ENCODE data around the gene CACNA1D. TPM values are rescaled to one million over a fixed set of nuclear protein-coding genes. Genes with fewer than 3 reads are reported as not detected.
"Not testable (repeated sequence)": the region's sequence is repeated elsewhere in the genome, so short reads cannot be mapped to it uniquely, and the experiment has no call there.

The CACNA1D gene
- total RNA-seq, 3 donors from 2014 or later: 0.96 to 50.3 (median 32.1) TPM

DNA sequence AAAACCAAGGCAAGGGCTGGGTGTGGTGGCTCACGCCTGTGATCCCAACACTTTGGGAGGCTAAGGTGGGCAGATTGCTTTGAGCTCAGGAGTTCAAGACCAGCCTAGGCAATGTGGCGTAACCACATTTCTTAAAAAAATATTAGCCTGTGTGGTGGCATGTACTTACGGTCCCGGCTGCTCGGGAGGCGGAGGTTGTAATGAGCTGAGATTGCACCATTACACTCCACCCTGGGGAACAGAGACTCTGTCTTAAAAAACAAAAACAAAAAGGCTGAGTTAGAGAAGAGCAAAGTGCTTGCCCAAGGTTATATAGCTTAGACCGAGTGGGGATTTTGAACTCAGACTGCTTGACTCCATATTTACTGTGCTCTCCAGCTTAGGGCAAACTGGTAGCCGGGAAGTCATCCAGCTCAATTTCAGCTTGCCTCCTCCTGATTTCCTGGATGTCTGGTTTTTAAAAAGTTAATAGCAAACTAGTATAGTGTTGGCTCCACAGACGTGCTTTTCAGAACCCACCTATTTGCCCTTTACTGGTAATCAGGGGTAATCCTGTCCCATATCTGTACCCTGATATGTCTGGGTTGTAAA, 138.9 kb downstream of the CACNA1D start:
- H3K4me3 ChIP-seq: no peak overlapping the region
- DNase-seq (ENCODE audit: low spot score in 2 of 2): no peak
- H3K9me3 ChIP-seq: no peaks in the 10 kb centered on the region
- intact Hi-C loops (cut with DNase I; ENCODE audit: low total_unique reads): no loop called here
- no peaks in the 10 kb centered on the region for H3K36me3 ChIP-seq
- H3K4me1 ChIP-seq: no peaks in the 10 kb centered on the region
- H3K27ac ChIP-seq: no peak overlapping the region
- TF ChIP-seq, protein P1, sequence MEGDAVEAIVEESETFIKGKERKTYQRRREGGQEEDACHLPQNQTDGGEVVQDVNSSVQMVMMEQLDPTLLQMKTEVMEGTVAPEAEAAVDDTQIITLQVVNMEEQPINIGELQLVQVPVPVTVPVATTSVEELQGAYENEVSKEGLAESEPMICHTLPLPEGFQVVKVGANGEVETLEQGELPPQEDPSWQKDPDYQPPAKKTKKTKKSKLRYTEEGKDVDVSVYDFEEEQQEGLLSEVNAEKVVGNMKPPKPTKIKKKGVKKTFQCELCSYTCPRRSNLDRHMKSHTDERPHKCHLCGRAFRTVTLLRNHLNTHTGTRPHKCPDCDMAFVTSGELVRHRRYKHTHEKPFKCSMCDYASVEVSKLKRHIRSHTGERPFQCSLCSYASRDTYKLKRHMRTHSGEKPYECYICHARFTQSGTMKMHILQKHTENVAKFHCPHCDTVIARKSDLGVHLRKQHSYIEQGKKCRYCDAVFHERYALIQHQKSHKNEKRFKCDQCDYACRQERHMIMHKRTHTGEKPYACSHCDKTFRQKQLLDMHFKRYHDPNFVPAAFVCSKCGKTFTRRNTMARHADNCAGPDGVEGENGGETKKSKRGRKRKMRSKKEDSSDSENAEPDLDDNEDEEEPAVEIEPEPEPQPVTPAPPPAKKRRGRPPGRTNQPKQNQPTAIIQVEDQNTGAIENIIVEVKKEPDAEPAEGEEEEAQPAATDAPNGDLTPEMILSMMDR (IDR thresholded peaks at IDR 0.05): no peak
- TF ChIP-seq POLR2AphosphoS5 (IDR thresholded peaks at IDR 0.05): no peak
- no peak for TF ChIP-seq POLR2A (IDR thresholded peaks at IDR 0.05)
- no peaks in the 10 kb centered on the region for H3K27me3 ChIP-seq

DNA sequence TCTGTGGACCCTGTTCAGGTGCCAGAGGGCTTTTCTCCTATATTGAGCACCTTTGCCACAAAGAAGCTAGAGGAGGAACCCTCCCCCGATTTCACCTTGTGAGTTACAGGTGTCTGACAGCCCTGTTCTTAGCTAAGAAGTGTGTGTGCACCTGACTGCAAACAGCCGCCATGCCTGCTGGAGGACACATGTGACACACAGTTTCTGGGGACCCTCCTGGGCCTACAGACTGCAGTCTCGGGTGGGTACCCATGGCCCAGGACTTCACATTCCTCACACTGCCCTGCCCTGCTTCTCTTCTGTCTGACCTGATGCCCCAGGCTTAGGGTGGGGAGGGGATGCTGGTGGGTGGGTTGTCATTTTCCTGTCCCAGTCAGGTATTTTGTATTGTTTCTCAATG, 140.6 kb downstream of the CACNA1D start:
- intact Hi-C loops (cut with DNase I; ENCODE audit: low total_unique reads): no loop called here
- no peak overlapping the region for H3K4me3 ChIP-seq
- H3K27me3 ChIP-seq: no peaks in the 10 kb centered on the region
- DNase-seq (ENCODE audit: low spot score in 2 of 2): no peak
- H3K9me3 ChIP-seq: no peaks in the 10 kb centered on the region
- H3K4me1 ChIP-seq: no peaks in the 10 kb centered on the region
- no peaks in the 10 kb centered on the region for H3K36me3 ChIP-seq
- TF ChIP-seq, protein P1 (IDR thresholded peaks at IDR 0.05): no peak
- TF ChIP-seq POLR2AphosphoS5 (IDR thresholded peaks at IDR 0.05): no peak
- TF ChIP-seq POLR2A (IDR thresholded peaks at IDR 0.05): no peak
- no peak overlapping the region for H3K27ac ChIP-seq

DNA sequence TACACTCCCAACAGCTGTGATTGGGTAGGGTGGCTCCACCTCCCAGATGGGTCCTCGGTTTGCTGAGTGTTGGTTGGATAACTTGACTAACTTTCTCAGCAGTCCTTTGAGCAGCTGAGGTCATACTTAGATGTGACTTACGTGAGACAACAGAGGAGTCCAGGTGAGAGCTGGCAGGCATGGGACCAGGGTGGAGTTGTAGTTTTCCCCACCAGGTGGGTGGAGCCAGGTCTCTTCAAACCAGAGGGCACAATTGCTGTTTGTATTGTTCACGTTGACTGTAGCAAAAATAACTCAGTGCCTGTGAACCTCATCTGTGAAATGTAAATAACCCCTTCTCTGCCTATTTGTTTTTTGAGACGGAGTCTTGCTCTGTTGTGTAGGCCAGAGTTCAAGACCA, 144.4 kb downstream of the CACNA1D start:
- H3K27ac ChIP-seq; intact Hi-C loops (cut with DNase I; ENCODE audit: low total_unique reads); H3K4me3 ChIP-seq; H3K36me3 ChIP-seq; H3K9me3 ChIP-seq; DNase-seq (ENCODE audit: low spot score in 2 of 2); H3K27me3 ChIP-seq; H3K4me1 ChIP-seq: not testable (repeated sequence)

- Histone ChIP-seq H3K27me3 (no peaks in the 10 kb centered on the region), H3K9me3 (no peaks in the 10 kb centered on the region), H3K4me1 (no peaks in the 10 kb centered on the region), H3K4me3 (no peak overlapping the region), H3K27ac (no peak overlapping the region), H3K36me3 (no peaks in the 10 kb centered on the region)
- no peak for DNase-seq (ENCODE audit: low spot score in 2 of 2)
- no peak for TF ChIP-seq POLR2AphosphoS5 (IDR thresholded peaks at IDR 0.05)
- TF ChIP-seq, protein P1 (IDR thresholded peaks at IDR 0.05): no peak
- TF ChIP-seq POLR2A (IDR thresholded peaks at IDR 0.05): no peak
- intact Hi-C loops (cut with DNase I; ENCODE audit: low total_unique reads): no loop called here
Measured at GRCh38 chr3:53641397-53641796, 147.0 kb downstream of the CACNA1D start.

DNA sequence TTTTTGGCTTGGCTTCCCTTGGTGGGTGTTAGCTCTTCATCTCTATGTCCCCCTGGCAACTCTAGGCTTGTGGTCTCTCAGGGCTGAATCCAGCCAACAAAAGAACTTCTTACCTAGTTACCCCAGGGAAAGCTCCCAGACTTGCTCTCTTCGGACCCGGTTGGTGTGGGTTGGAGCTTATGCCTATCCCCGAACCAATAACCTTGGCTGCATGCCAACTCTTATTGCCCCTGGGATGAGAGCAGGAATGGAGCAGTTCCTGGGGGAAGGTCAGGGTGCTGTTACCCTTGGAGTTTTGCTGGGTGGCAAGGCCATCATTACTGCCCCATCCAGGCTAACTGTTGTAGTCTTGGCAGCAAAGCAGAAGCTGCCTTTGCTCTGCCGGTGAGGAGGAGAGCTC, 147.8 kb downstream of the CACNA1D start:
- TF ChIP-seq, protein P1 (IDR thresholded peaks at IDR 0.05): no peak
- no peak for TF ChIP-seq POLR2AphosphoS5 (IDR thresholded peaks at IDR 0.05)
- TF ChIP-seq POLR2A (IDR thresholded peaks at IDR 0.05): no peak
- DNase-seq (ENCODE audit: low spot score in 2 of 2): no peak

DNA sequence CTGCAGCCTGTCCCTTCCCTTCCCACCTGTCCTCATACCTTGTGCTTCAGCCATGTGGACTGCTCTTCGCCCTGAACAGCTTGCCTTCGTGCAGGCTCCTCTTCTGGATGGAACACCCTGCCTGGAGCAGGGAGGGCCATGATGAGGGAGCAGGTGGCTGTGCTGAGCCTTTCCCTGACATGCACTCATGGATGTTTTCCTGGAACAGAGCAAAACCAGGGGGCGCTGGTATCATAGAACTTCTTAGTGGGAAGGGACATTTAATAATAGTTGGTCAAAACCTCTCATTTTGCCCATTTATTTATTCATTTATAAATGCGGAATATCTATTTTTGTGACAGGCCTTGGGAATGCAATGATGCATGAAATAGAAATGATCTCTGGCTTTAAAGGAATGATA, 149.3 kb downstream of the CACNA1D start:
- H3K27ac ChIP-seq: no peak overlapping the region
- DNase-seq (ENCODE audit: low spot score in 2 of 2): no peak
- no peaks in the 10 kb centered on the region for H3K4me1 ChIP-seq
- H3K36me3 ChIP-seq: no peaks in the 10 kb centered on the region
- H3K9me3 ChIP-seq: no peaks in the 10 kb centered on the region
- TF ChIP-seq POLR2A (IDR thresholded peaks at IDR 0.05) (no peak), POLR2AphosphoS5 (IDR thresholded peaks at IDR 0.05) (no peak)
- TF ChIP-seq, protein P1 (IDR thresholded peaks at IDR 0.05): no peak
- no peaks in the 10 kb centered on the region for H3K27me3 ChIP-seq
- no peak overlapping the region for H3K4me3 ChIP-seq
- intact Hi-C loops (cut with DNase I; ENCODE audit: low total_unique reads): no loop called here

More for the DNA sequence above, 147.8 kb downstream of the CACNA1D start:
- Histone ChIP-seq H3K27ac (no peak overlapping the region), H3K4me1 (no peaks in the 10 kb centered on the region), H3K4me3 (no peak overlapping the region), H3K9me3 (no peaks in the 10 kb centered on the region), H3K27me3 (no peaks in the 10 kb centered on the region), H3K36me3 (no peaks in the 10 kb centered on the region)
- intact Hi-C loops (cut with DNase I; ENCODE audit: low total_unique reads): no loop called here
